Spleen (tissue), 11 donors: Measurements from ENCODE around the gene CDC42BPG. TPM values are rescaled to one million over a fixed set of nuclear protein-coding genes. Genes with fewer than 3 reads are reported as not detected.

ENCODE experiments used
- DNase-seq: peaks from one replicate; pipeline ENCODE4 v3.0.0-alpha.2; 2020
- H3K27ac ChIP-seq, 8 donors: fragments of 200-600 bp; sonication (generic) in 7 of 8; 1 replicate in 4 of 8; 2 replicates in 4 of 8; pipeline versions ENCODE4 v1.5.0 to v1.8.0; 2016 to 2021; ENCODE audit warnings: inconsistent platforms in 4 of 8, mild to moderate bottlenecking in 4 of 8, moderate library complexity in 1 of 8
- H3K27me3 ChIP-seq, 7 donors: fragments of 200-600 bp; sonication (generic) in 6 of 7; replicated peaks in 1 of 7; 1 replicate in 4 of 7; 2 replicates in 3 of 7; pipeline versions ENCODE4 v1.5.0 to v1.8.0; 2016 to 2021; ENCODE audit warnings: inconsistent platforms in 3 of 7, mild to moderate bottlenecking in 1 of 7
- H3K36me3 ChIP-seq, 6 donors: fragments of 200-600 bp; sonication (generic) in 5 of 6; 1 replicate in 4 of 6; 2 replicates in 2 of 6; pipeline versions ENCODE4 v1.5.0 to v1.8.0; 2016 to 2021; ENCODE audit warnings: inconsistent platforms in 2 of 6
- H3K4me1 ChIP-seq, 6 donors: fragments of 200-600 bp; sonication (generic) in 5 of 6; 1 replicate in 3 of 6; 2 replicates in 3 of 6; pipeline versions ENCODE4 v1.5.0 to v1.8.0; 2016 to 2021; ENCODE audit warnings: inconsistent platforms in 3 of 6
- H3K4me3 ChIP-seq, 8 donors: fragments of 200-600 bp; sonication (generic) in 7 of 8; 1 replicate in 4 of 8; 2 replicates in 4 of 8; pipeline versions ENCODE4 v1.5.0 to v1.8.0; 2016 to 2021; ENCODE audit warnings: inconsistent platforms in 4 of 8, mild to moderate bottlenecking in 4 of 8, moderate library complexity in 2 of 8
- H3K9me3 ChIP-seq, 8 donors: fragments of 200-600 bp; sonication (generic) in 7 of 8; 1 replicate in 4 of 8; 2 replicates in 4 of 8; pipeline versions ENCODE4 v1.5.0 to v1.8.0; 2016 to 2021; ENCODE audit warnings: inconsistent platforms in 4 of 8
- CTCF ChIP-seq, 11 experiments: fragments of 200-600 bp in 7 of 11; fragments of 450-650 bp in 4 of 11; sonication (generic) in 4 of 11; IDR thresholded peaks in 8 of 11; conservative IDR thresholded peaks in 3 of 11; 1 replicate in 7 of 11; 2 replicates in 4 of 11; pipeline versions ENCODE4 v1.4.0 to v1.8.0; 2016 to 2021; ENCODE audit warnings: antibody characterized with exemption in 11 of 11, inconsistent platforms in 4 of 11, mild to moderate bottlenecking in 1 of 11
- POLR2A ChIP-seq, 3 donors: fragments of 450-650 bp; IDR thresholded peaks; one replicate each; pipeline ENCODE4 v1.5.1; 2017; ENCODE audit warnings: antibody characterized with exemption in 3 of 3, mild to moderate bottlenecking in 1 of 3
- POLR2AphosphoS5 ChIP-seq, 3 donors: sonication (generic); formaldehyde crosslinking; IDR thresholded peaks; one replicate each; pipeline ENCODE4 v1.5.1; 2017; ENCODE audit warnings: antibody characterized with exemption in 3 of 3
- WGBS, 5 donors: extraction: QIAGEN DNeasy Blood & Tissue Kit in 3 of 5; methylation state at CpG; one replicate each; pipeline versions ENCODE4 v1.1.5 to v1.1.7; 2013 to 2018; 5-methylcytosine and 5-hydroxymethylcytosine counted together
- intact Hi-C: fragments of 100-400 bp; cut with DNase I; formaldehyde crosslinking; loops from one replicate; pipeline ENCODE4 v1.15.0; 2023; ENCODE audit warnings: low total_unique reads
- polyA plus RNA-seq, 3 donors: library from polyadenylated mRNA; stranded (reverse); fragments of 200-250 nt; gene quantifications; one replicate each; pipeline ENCODE4 v1.2.1, GENCODE V29; 2013
- total RNA-seq, 7 donors: library from RNA; depleted of rRNA in 3 of 7; stranded (reverse); fragments of >200 nt in 3 of 7; fragmentation: NEBNext Ultra II Directional in 4 of 7; extraction: Animal tissue kit (Norgen Biotek cat#: 25700) in 4 of 7; gene quantifications; one replicate each; pipeline versions ENCODE4 v1.1.0 to v1.2.1, GENCODE V29; 2016 to 2021
- donor health status: healthy with polysubstance abuse.
- donor health status: DM: no; HTN: no; CAD: no; lungs with moderate emphysema.
- donor health status: DM: no; HTN: no; CAD: no.
- donor health status: Bipolar disorder and iron deficiency.
- donor health status: healthy.
- donor health status: DM: no; HTN: no; CAD: no.
- donor health status: DM: yes; HTN: yes; CAD: no.

Gene CDC42BPG
- total and polyA plus RNA-seq, 10 donors = 0.74 to 4.6 (median 2.5) TPM

GRCh38 chr11:64796757-64797541 lies 47.5 kb downstream of the CDC42BPG start:
- WGBS, 5 donors = 69 to 80% (median 76%) methylated on average over 14 to 19 of the region's 19 CpGs
- intact Hi-C loops = no loop called here
- peak; percentile 71 for DNase-seq
- peak overlapping the region in 7 of 8 donors; percentile 42 to 94 (median 84) for H3K27ac ChIP-seq
- no peak overlapping the region for H3K4me3 ChIP-seq
- no peaks in the 10 kb centered on the region for H3K9me3 ChIP-seq
- no peak for TF ChIP-seq CTCF (IDR thresholded peaks at IDR 0.05 in 8 of 11, conservative IDR thresholded peaks at IDR 0.05 in 3 of 11)
- TF ChIP-seq POLR2A (IDR thresholded peaks at IDR 0.05) = no peak
- TF ChIP-seq POLR2AphosphoS5 (IDR thresholded peaks at IDR 0.05) = no peak
- H3K27me3 ChIP-seq = no peaks in the 10 kb centered on the region
- H3K36me3 ChIP-seq = peaks cover 0 to 90% (median 32%) of the 10 kb centered on the region in 6 donors
- H3K4me1 ChIP-seq = peaks cover 34 to 100% (median 80%) of the 10 kb centered on the region in 6 donors

DNA sequence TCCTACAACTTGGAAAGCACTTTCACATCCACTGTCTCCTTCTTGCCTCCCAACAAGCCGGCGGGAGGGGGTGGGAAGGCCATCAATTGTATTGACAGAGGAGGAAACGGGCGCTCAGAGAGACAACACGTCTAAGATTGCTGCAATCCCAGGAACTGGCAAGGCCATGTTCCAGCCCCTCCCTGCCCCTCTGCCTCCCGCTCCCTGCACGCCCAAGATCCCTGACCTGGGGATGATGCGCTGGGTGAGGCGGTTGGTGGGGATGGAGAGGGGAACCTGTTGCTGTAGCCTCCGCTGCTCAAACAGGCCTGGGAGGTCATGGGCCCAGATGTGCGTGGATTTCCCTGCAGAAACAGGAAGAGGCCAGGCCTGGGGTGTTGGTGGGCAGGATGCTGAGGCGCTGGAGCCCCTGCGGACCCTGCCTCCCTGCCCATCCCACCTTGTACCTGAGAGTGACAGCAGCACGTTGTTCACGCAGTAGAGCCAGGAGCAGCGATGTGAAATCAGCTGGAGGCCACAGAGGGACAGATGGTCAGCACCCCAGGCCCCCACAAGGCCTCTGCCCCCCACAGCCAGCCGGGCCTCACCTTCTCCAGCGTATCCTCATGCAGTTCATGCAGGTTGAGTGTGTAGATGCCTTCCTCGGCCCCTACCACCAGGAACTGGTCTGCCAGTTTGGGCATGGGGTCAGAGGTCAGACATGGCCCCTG lies 48.3 kb downstream of the CDC42BPG start:
- H3K27me3 ChIP-seq = no peaks in the 10 kb centered on the region
- peaks cover 28 to 96% (median 73%) of the 10 kb centered on the region in 6 donors for H3K4me1 ChIP-seq
- H3K36me3 ChIP-seq = peaks cover 0 to 95% (median 38%) of the 10 kb centered on the region in 6 donors
- H3K4me3 ChIP-seq = no peak overlapping the region
- DNase-seq = peak; percentile 81
- no peaks in the 10 kb centered on the region for H3K9me3 ChIP-seq
- H3K27ac ChIP-seq = peak overlapping the region in 7 of 8 donors; percentile 32 to 94 (median 84)
- intact Hi-C loops = no loop called here
- peak; percentile 34 to 69 (median 49) for TF ChIP-seq POLR2AphosphoS5 (IDR thresholded peaks at IDR 0.05)
- no peak for TF ChIP-seq POLR2A (IDR thresholded peaks at IDR 0.05)
- whole genome bisulfite sequencing, 5 donors = 48 to 65% (median 55%) methylated on average over 10 to 19 of the region's 19 CpGs

DNA sequence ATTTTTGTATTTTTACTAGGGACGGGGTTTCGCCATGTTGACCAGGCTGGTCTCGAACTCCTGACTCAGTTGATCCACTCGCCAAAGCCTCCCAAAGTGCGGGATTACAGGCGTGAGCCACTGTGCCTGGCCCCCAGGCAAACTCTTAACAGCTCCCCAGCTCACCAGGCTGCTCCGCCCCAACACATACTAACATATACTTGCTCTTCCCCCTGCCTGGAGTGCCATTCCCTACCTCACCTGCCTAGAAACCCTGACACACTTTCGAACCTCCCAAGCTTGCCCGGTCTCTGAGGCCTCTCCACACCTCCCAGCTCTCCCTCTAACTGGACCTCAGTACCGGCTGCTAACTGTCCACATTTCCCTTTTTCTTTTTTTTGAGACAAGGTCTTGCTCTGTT lies 49.9 kb downstream of the CDC42BPG start:
- no peak for TF ChIP-seq POLR2AphosphoS5 (IDR thresholded peaks at IDR 0.05)
- TF ChIP-seq POLR2A (IDR thresholded peaks at IDR 0.05) = no peak
- TF ChIP-seq CTCF (IDR thresholded peaks at IDR 0.05 in 8 of 11, conservative IDR thresholded peaks at IDR 0.05 in 3 of 11) = no peak
- Histone ChIP-seq H3K9me3 (no peaks in the 10 kb centered on the region), H3K27me3 (no peaks in the 10 kb centered on the region), H3K4me1 (peaks cover 11 to 79% (median 56%) of the 10 kb centered on the region in 6 donors), H3K36me3 (peaks cover 0 to 96% (median 47%) of the 10 kb centered on the region in 6 donors), H3K27ac (peak overlapping the region in 7 of 8 donors; percentile 15 to 94 (median 85)), H3K4me3 (no peak overlapping the region)
- intact Hi-C loops = no loop called here
- DNase-seq = peak; percentile 27
- 88 to 93% (median 89%) methylated on average over 10 of the region's 10 CpGs for whole genome bisulfite sequencing, 5 donors

GRCh38 chr11:64793271-64794160 lies 50.9 kb downstream of the CDC42BPG start:
- Histone ChIP-seq H3K27me3 (no peaks in the 10 kb centered on the region), H3K36me3 (peaks cover 0 to 96% (median 54%) of the 10 kb centered on the region in 6 donors), H3K9me3 (no peaks in the 10 kb centered on the region), H3K4me3 (no peak overlapping the region), H3K4me1 (peaks cover 6 to 73% (median 49%) of the 10 kb centered on the region in 6 donors), H3K27ac (peak overlapping the region; percentile 60 to 94 (median 84))
- DNase-seq = peak; percentile 83
- 31 to 49% (median 41%) methylated on average over 10 to 11 of the region's 11 CpGs for WGBS, 5 donors
- TF ChIP-seq POLR2A (IDR thresholded peaks at IDR 0.05) (no peak), POLR2AphosphoS5 (IDR thresholded peaks at IDR 0.05) (peak; percentile 47 to 63 (median 52)), CTCF (IDR thresholded peaks at IDR 0.05 in 8 of 11, conservative IDR thresholded peaks at IDR 0.05 in 3 of 11) (no peak)
- intact Hi-C loops = no loop called here
